ENCODE results near the gene SLC22A25.

SLC22A25 gene

DNA sequence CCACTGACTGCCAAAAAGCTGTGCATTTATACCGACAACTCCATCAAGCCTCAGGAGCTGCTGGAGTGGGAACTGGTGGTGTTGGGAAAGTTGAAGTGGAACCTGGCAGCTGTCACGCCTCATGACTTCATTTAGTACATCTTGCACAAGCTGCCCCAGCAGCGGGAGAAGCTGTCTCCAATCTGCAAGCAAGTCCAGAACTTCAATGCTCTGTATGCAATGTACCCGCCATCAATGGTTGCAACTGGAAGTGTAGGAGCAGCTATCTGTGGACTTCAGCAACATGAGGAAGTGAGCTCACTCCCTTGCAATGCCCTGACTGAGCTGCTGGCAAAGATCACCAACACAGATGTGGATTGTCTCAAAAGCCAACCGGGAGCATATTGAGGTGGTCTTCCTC, at the start of gene SLC22A25:
TSS of gene SLC22A25 (minus strand) at position 67 of the 400 bp plus-strand sequence. CDS start 13,947 bp downstream, outside the sequence.
- TF ChIP-seq EZH2phosphoT487 (IDR thresholded peaks at IDR 0.05; ENCODE audit: borderline replicate concordance, low read length) = no peak
- TF ChIP-seq, protein P1, sequence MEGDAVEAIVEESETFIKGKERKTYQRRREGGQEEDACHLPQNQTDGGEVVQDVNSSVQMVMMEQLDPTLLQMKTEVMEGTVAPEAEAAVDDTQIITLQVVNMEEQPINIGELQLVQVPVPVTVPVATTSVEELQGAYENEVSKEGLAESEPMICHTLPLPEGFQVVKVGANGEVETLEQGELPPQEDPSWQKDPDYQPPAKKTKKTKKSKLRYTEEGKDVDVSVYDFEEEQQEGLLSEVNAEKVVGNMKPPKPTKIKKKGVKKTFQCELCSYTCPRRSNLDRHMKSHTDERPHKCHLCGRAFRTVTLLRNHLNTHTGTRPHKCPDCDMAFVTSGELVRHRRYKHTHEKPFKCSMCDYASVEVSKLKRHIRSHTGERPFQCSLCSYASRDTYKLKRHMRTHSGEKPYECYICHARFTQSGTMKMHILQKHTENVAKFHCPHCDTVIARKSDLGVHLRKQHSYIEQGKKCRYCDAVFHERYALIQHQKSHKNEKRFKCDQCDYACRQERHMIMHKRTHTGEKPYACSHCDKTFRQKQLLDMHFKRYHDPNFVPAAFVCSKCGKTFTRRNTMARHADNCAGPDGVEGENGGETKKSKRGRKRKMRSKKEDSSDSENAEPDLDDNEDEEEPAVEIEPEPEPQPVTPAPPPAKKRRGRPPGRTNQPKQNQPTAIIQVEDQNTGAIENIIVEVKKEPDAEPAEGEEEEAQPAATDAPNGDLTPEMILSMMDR (IDR thresholded peaks at IDR 0.05; ENCODE audit: low read depth, low read length, poor library complexity, severe bottlenecking) = no peak
- no peaks in the 10 kb centered on the region for H3K36me3 ChIP-seq (ENCODE audit: control insufficient read depth, low read length)
- no peaks in the 10 kb centered on the region for H3K4me1 ChIP-seq (ENCODE audit: control insufficient read depth, low read length)
- H3K79me2 ChIP-seq (ENCODE audit: control insufficient read depth, low read length) = no peaks in the 10 kb centered on the region
- 0 out of 2 replicates have a peak, but pooled peaks cover 4% of the 10 kb centered on the region for H3K27me3 ChIP-seq (ENCODE audit: control insufficient read depth, low read length)
- no peak within 1 kb of the TSS for H3K4me3 ChIP-seq (ENCODE audit: low read length)
- H3K4me2 ChIP-seq (ENCODE audit: low read length) = no peak within 1 kb of the TSS
- H3K27ac ChIP-seq (ENCODE audit: low read depth, low read length) = no peak within 1 kb of the TSS
- H3K9me3 ChIP-seq (ENCODE audit: control insufficient read depth, insufficient read depth, low read length) = no peaks in the 10 kb centered on the region; the same call in 1 of the 2 replicates
- no peaks in the 10 kb centered on the region for H3F3A ChIP-seq (ENCODE audit: control insufficient read depth, insufficient read depth)
- H3K9me2 ChIP-seq (replicated peaks; ENCODE audit: control insufficient read depth, low read length) = no peaks in the 10 kb centered on the region
- no peaks in the 10 kb centered on the region for H4K20me1 ChIP-seq (ENCODE audit: control insufficient read depth, insufficient read depth, low read depth, low read length)

DNA sequence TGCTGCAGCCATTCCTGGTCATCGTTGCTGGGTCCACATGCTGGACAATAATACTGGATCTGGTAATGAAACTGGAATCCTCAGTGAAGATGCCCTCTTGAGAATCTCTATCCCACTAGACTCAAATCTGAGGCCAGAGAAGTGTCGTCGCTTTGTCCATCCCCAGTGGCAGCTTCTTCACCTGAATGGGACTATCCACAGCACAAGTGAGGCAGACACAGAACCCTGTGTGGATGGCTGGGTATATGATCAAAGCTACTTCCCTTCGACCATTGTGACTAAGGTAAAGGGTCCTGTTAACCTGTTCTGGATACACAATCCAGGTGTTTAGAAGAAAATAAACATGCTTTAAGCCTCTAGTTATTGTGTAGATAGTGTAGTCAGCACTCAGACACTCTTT, 46.9 kb upstream of the SLC22A25 start:
- Histone ChIP-seq H3K4me3 (ENCODE audit: low read length) (no peak overlapping the region), H3K4me1 (ENCODE audit: control insufficient read depth, low read length) (no peaks in the 10 kb centered on the region), H3K27ac (ENCODE audit: low read depth, low read length) (no peak overlapping the region), H3K4me2 (ENCODE audit: low read length) (no peak overlapping the region), H3K27me3 (ENCODE audit: control insufficient read depth, low read length) (no peaks in the 10 kb centered on the region), H3K79me2 (ENCODE audit: control insufficient read depth, low read length) (no peaks in the 10 kb centered on the region), H3K9me2 (replicated peaks; ENCODE audit: control insufficient read depth, low read length) (no peaks in the 10 kb centered on the region), H4K20me1 (ENCODE audit: control insufficient read depth, insufficient read depth, low read depth, low read length) (no peaks in the 10 kb centered on the region), H3K9me3 (ENCODE audit: control insufficient read depth, insufficient read depth, low read length) (no peaks in the 10 kb centered on the region), H3F3A (ENCODE audit: control insufficient read depth, insufficient read depth) (no peaks in the 10 kb centered on the region), H3K36me3 (ENCODE audit: control insufficient read depth, low read length) (no peaks in the 10 kb centered on the region)
- TF ChIP-seq, protein P1 (IDR thresholded peaks at IDR 0.05; ENCODE audit: low read depth, low read length, poor library complexity, severe bottlenecking) = no peak
- TF ChIP-seq EZH2phosphoT487 (IDR thresholded peaks at IDR 0.05; ENCODE audit: borderline replicate concordance, low read length) = no peak

DNA sequence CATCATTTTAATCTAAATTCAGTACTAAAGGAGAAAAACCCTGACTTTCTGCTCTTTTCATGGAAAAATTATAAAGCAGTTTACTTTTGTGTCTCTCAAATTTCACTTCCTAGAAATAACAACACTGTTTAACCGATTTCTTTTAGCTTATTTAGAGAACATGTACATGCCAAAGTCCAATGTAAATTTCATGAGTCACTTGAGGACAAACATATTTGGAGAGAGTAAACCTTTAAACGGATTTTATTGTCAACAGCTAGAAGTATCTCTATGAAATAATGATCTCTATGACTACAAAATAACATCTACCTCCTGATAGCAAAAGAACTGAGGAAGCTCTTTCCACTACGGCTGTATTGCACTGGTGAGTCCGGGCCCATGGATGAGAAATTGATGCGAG, 46.3 kb upstream of the SLC22A25 start:
- Histone ChIP-seq H3K4me3 (ENCODE audit: low read length) (no peak overlapping the region), H3K4me1 (ENCODE audit: control insufficient read depth, low read length) (no peaks in the 10 kb centered on the region), H3K4me2 (ENCODE audit: low read length) (no peak overlapping the region), H4K20me1 (ENCODE audit: control insufficient read depth, insufficient read depth, low read depth, low read length) (no peaks in the 10 kb centered on the region), H3K9me3 (ENCODE audit: control insufficient read depth, insufficient read depth, low read length) (no peaks in the 10 kb centered on the region), H3K9me2 (replicated peaks; ENCODE audit: control insufficient read depth, low read length) (no peaks in the 10 kb centered on the region), H3F3A (ENCODE audit: control insufficient read depth, insufficient read depth) (no peaks in the 10 kb centered on the region), H3K27me3 (ENCODE audit: control insufficient read depth, low read length) (no peaks in the 10 kb centered on the region), H3K36me3 (ENCODE audit: control insufficient read depth, low read length) (no peaks in the 10 kb centered on the region), H3K27ac (ENCODE audit: low read depth, low read length) (no peak overlapping the region), H3K79me2 (ENCODE audit: control insufficient read depth, low read length) (no peaks in the 10 kb centered on the region)
- TF ChIP-seq EZH2phosphoT487 (IDR thresholded peaks at IDR 0.05; ENCODE audit: borderline replicate concordance, low read length) = no peak

DNA sequence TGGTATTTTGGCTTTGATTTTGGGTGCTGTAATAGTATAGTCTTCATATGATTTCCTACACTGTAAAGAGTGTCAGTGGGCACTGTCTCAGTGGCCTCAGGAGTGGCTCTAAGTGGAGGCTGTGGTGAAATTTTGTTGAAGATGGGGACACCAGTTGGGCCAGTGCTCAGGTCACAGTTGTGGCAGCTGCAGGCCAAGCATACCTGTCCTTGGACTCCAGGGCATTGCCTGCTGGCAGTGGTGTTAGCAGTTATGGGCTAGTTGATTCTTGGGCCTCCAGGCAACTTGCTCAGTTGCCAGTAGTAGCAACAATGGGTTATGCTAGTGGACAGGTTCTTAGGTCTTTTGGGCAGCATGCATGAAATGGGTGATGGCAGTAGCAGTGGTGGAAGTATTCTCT, 39.2 kb upstream of the SLC22A25 start:
- H3K27ac ChIP-seq (ENCODE audit: low read depth, low read length) = no peak overlapping the region
- no peaks in the 10 kb centered on the region for H3K9me3 ChIP-seq (ENCODE audit: control insufficient read depth, insufficient read depth, low read length)
- TF ChIP-seq EZH2phosphoT487 (IDR thresholded peaks at IDR 0.05; ENCODE audit: borderline replicate concordance, low read length) = no peak
- TF ChIP-seq, protein P1 (IDR thresholded peaks at IDR 0.05; ENCODE audit: low read depth, low read length, poor library complexity, severe bottlenecking) = no peak
- H4K20me1 ChIP-seq (ENCODE audit: control insufficient read depth, insufficient read depth, low read depth, low read length) = no peaks in the 10 kb centered on the region
- H3K4me3 ChIP-seq (ENCODE audit: low read length) = no peak overlapping the region
- H3K4me2 ChIP-seq (ENCODE audit: low read length) = no peak overlapping the region
- no peaks in the 10 kb centered on the region for H3K79me2 ChIP-seq (ENCODE audit: control insufficient read depth, low read length)
- no peaks in the 10 kb centered on the region for H3F3A ChIP-seq (ENCODE audit: control insufficient read depth, insufficient read depth)
- H3K4me1 ChIP-seq (ENCODE audit: control insufficient read depth, low read length) = no peaks in the 10 kb centered on the region
- peaks cover 4% of the 10 kb centered on the region; the same call in 1 of the 2 replicates for H3K27me3 ChIP-seq (ENCODE audit: control insufficient read depth, low read length)
- no peaks in the 10 kb centered on the region for H3K36me3 ChIP-seq (ENCODE audit: control insufficient read depth, low read length)
- H3K9me2 ChIP-seq (replicated peaks; ENCODE audit: control insufficient read depth, low read length) = no peaks in the 10 kb centered on the region

All from DOHH2 (cell line).